ENCODE results near the gene PTPRF.

The PTPRF gene

GRCh38 chr1:43669878-43670277 lies 139.2 kb downstream of the PTPRF start:
- DNase-seq (ENCODE audit: low spot score) = no peak

GRCh38 chr1:43671193-43671592 lies 140.5 kb downstream of the PTPRF start:
- no peak for DNase-seq (ENCODE audit: low spot score)

- no peak for DNase-seq (ENCODE audit: low spot score)
These were observed 141.1 kb downstream of the PTPRF start for GRCh38 chr1:43671626-43672330.

GRCh38 chr1:43673261-43673660 lies 142.6 kb downstream of the PTPRF start:
- no peak for DNase-seq (ENCODE audit: low spot score)

Measured in HuH-7.5 (cell line).